Islet of Langerhans (tissue), 1 donor: ENCODE data around the gene SYS1.
"Not testable (repeated sequence)": the region's sequence is repeated elsewhere in the genome, so short reads cannot be mapped to it uniquely, and the experiment has no call there.

Experiments
- FAIRE-seq: peaks from one replicate; lab custom pipeline; 2011; peaks lifted over from hg19 to GRCh38; lab: Jason Lieb, UNC

SYS1 gene

GRCh38 chr20:45340236-45340847 is 22.6 kb upstream of the SYS1 start:
- FAIRE-seq, result no peak

DNA sequence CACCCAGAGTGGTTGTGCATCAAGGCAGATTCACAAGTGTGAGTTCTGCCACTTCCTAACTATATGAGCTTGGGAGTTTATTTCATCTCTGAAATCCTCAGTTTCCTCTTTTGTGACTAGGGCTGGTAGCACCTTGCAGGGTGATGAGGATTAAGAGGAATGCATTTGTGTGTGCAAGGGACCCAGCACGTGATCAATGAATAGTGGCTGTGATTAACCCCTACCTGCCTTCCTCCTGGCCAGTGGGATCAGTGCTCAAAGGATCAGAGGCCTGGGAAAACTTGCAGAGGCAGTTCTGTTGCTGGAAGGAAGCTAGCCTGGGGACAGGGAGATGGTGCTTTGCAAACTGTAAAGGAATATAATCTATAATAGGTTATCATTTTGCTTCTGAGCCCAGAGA is 22.0 kb upstream of the SYS1 start:
- FAIRE-seq, result no peak

DNA sequence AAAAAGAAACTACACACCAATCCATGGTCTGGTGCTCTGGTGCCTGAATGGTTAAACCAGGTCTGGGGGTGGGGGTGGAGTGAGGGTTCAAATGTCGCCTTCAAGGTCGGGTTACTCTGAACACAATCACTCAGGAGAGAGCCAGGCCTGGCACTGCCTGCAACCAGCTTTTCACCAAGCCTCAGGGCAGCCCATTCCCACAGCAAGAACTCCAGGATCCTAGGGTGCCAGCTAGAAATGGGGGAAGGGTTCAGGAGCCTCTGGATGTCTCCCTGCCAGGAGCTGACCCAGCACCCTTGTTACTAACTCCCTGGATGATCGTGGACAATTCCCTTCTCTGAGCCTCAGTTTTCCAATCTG is 21.4 kb upstream of the SYS1 start:
- FAIRE-seq, result no peak

DNA sequence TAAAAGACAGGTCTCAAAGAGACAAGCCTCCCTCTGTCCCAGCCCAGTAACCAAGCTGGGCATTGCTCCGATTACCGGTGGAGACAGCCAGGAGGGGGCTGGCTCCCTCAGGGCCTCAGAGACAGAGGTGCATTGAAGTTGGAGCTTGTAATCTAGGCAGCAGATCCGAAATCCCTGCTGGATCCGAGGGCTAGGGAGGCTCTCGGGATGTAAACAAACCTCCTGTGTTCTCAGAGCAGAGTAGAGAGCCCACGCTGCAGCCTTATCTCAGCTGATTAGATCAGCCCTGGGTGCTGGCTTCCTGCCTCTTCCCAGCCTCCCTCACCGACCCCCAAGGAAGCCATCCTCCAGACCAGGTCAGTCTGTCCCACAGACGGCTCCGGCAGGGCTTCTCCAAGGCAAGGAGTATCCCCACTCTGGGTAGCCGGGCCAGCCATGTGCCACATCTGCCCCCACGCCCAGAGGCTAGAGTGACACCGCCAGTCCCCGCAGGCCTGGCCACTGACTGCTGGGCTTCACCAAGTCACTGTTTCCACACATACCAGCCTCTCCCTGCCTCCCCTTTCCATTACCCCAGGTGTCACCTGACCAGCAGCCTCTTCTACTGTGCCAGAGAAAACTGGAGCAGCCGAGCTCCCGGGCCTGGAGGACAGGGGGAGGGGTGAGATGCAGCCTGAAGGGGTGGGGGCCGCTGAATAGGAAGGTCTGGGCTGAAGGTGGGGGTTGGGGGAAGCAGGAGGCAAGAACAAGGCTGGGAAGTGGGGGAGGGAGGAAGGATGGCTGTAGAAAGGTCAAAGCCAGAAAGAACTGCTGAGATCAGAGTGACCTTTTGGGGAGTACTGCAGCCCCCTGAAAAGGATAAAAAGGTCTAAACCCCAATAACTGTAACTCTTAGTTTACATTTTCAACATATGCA is 20.8 kb upstream of the SYS1 start:
- FAIRE-seq, result no peak

DNA sequence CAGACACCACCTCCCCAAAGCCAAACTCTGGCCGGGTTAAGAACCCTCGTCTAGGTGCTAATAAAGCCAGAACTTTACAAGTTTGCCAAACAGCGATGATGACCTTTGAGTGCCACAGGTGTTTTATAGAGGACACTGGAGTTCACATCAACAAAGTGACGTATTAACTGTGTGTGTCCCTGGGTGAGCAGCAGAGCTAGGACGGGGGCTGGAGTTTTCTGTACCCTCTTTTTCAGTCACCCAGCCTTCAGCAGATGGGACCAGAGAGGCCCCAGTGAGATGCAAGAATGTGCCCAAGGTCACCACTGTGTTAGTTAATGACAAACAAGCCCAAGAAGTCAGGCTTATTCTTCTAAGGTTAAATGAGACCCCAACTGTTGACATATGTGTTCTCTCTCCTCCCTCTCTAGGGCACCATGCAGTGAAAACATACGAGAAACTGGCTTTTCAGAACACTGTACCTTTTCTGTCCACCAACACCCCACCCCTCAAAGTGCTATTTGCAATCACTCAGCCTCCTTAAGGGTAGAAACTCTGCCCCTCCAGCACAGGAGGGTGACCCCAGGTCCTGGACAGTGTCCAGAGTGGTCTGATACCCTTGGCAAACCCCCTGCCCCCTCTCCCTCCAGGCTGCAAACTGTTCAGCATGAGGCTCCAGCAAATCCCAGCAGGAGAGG is 20.0 kb upstream of the SYS1 start:
- no peak for FAIRE-seq

DNA sequence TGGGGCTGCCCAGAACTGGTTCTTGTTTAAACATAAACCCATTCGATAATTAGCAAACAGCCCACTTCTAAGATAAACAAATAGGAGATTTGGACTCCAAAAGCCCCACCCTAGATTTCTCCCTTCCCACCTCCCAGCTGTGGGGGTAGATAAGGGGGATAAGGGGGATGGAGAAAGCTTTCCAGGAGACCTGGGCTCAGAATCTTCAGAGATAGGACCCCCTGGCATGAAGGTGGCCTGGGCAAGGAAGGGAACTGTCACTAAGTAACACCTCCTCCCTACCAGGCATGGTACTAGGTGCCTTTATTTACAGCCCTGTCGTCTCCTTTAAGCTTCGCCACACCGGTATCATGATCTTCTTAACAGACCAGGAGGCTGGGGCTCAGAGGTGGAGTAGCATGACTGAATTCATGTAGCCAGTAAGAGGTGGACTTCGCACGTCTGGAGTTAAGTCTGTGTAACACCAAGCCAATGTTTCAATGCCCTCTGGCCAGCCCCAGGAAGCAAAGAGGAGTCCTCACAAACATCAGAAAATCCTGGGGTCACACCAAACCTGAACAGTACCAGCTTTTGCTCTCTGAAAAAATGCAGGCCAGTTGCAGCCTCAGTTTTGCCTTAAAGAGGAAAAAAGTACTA is 19.3 kb upstream of the SYS1 start:
- FAIRE-seq, result no peak

- no peak for FAIRE-seq
These were observed 18.6 kb upstream of the SYS1 start for GRCh38 chr20:45344168-45344860.

GRCh38 chr20:45345104-45345936 is 17.6 kb upstream of the SYS1 start:
- no peak for FAIRE-seq

- FAIRE-seq, result no peak
These were observed 16.7 kb upstream of the SYS1 start for GRCh38 chr20:45346291-45346718.

DNA sequence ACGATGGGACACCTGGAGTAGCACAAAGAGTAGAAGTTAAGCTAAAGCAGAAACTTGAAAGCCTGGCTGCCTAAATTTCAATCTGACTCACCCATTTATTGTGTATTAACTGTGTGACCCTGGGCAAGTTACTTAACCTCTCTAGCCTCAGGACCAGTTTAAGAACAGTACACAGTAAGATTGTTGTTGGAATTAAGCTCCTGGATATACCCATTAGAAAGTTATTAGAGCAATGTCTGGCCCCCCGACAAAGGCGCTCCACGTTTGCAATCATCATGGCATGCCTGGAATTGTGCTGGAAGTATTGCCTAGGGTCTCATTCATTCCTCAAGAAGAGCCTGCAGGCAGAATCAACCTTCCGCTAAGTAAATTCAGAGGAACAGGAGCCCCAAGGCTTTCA is 16.1 kb upstream of the SYS1 start:
- FAIRE-seq, result no peak

DNA sequence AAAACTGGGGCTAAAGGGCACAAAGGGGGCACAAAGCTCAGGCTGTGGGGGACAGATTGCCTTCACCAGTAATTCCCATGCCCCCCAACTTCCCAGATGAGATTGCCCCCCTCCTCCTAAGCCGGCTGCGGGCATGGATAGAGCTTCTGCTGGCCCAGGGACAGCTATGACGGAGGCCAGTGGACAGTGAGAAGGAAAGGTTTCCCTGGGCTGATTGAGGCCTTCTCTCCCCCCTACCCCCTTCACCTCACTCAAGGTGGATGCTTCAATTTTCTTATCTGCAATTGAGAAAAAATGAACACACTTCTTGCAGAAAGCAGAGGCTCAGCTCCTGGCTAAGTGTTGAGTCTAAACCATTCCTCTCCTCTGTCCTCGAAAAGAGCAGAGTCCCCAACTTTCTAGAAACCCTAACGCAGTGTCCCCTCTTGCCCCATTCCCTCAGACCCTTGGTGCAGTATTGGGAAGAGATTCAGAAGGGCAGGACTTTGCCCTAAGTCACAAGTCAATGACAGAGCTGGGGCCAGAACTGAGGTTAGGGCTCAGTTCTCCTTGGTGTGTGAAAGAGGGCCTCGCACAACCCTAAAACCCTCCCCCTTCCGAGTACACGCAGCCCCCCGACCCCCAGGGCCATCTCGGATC is 15.5 kb upstream of the SYS1 start:
- FAIRE-seq, result no peak

- no peak for FAIRE-seq
These were observed 14.8 kb upstream of the SYS1 start, which contains the start of gene SDC4 for GRCh38 chr20:45347936-45348778. Gene SDC4 (minus strand): TSS chr20:45348424. CDS start chr20:45348384, 40 bp downstream.

DNA sequence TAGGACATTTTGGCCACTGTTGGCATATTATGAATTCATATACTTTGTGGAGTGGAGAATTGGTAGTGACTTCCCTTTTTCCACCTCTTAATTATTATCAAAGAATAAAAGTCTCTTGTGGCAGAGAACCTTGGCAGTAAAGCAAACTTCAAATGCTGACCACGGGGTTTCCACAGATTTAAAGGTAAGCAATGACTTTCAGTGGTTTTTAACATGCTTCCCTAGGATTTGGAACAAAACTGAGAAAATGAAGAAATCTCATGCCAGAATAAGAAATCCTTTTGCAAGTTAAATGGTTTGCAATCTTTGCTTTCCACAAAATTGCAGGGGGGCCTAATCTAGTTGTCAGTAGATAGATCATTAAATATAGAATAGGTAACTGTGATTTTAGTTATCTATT is 12.7 kb upstream of the SYS1 start:
- no peak for FAIRE-seq

GRCh38 chr20:45350795-45351194 is 12.2 kb upstream of the SYS1 start:
- not testable (repeated sequence) for FAIRE-seq

DNA sequence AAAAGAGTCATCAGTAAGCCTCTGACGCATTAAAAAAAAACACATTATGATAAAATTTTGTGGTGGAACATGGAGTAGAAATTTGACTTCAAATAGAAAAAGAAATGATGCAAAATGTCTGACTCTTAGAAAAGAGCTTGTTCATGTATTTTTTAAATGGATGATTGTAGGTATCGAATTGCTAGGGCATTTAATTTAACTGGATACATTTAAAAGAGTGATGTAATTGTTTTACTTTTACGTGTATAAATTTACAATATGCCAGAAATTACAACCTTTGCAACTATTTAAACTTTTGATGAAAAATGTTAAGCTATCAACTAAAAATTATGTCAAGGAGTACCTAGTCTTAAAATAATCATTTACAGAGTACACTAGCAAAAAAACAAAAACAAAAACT is 10.2 kb upstream of the SYS1 start:
- FAIRE-seq, result no peak

DNA sequence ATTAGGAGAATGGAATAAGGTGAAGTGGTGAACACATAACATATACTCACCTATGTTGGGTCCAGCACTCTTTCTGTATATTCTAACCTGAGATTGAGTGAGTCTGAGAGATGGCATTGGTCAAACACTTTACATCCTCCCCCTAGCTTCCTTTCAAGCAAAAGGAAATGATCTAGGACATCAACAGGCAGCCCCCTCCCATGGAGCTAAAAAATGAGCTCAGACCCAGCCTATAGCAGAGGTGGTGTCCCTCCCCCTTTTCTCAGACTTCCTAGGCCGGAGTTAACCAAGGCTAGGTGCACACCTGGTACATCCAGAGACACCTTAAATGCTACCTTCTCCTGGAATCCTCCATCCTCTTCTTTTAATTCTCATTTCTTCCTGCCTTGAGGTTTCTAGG is 9.2 kb upstream of the SYS1 start:
- no peak for FAIRE-seq

GRCh38 chr20:45354423-45355208 is 8.3 kb upstream of the SYS1 start:
- no peak for FAIRE-seq

DNA sequence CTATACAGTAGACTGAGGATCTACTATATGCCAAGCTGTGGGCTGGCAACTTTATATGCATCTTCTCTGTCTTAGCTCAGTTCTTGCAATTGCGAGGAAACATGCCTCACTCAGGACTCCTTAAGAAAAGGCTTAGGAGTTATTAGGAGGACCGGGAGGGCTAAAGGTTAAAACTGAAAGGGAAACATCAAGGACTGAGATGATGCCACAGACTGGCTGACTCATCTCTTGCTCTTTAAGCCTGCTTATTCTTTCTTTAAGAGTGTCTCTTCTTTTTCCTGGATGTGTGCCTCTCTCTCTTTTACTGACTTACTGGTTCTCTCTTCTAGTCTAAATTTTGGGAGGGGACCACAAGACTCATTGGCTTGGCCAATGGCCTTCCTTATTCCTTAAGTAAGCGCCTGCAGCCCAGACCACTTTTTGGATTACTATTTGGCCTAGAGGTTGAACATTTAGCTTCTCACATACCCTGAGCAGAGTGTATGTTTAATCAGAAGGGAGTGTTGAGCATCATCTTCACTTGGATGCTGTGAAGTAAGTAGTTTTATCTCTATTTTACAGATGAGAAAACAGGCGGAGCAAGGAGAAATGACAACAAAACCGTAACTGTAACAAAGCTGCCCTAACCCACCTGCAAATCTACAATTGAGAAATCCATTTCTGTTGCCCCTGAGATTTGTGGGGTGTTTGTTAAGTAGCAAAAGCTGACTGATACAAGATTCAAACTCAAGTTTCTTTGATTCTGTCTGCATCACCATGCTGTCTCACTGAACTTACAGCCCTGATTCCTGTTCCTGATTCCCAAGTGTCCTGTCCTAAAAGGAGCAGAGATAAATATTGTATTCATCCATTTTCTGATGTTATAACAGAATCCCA is 7.5 kb upstream of the SYS1 start:
- FAIRE-seq, result no peak
